PC-9 (cell line): Measurements from ENCODE around the gene RCBTB1.

Source experiments
- EZH2 ChIP-seq: fragments of 200-600 bp; sonication (generic); IDR thresholded peaks from 2 replicates; pipeline ENCODE4 v1.8.0; 2017; ENCODE audit warnings: antibody characterized with exemption, low read depth
- TF ChIP-seq, protein P1 (sequence below): fragments of 200-600 bp; sonication (generic); conservative IDR thresholded peaks from 2 replicates; pipeline ENCODE4 v1.6.1; 2017; ENCODE audit warnings: mixed run types, antibody characterized with exemption, mild to moderate bottlenecking, moderate library complexity

DNA sequence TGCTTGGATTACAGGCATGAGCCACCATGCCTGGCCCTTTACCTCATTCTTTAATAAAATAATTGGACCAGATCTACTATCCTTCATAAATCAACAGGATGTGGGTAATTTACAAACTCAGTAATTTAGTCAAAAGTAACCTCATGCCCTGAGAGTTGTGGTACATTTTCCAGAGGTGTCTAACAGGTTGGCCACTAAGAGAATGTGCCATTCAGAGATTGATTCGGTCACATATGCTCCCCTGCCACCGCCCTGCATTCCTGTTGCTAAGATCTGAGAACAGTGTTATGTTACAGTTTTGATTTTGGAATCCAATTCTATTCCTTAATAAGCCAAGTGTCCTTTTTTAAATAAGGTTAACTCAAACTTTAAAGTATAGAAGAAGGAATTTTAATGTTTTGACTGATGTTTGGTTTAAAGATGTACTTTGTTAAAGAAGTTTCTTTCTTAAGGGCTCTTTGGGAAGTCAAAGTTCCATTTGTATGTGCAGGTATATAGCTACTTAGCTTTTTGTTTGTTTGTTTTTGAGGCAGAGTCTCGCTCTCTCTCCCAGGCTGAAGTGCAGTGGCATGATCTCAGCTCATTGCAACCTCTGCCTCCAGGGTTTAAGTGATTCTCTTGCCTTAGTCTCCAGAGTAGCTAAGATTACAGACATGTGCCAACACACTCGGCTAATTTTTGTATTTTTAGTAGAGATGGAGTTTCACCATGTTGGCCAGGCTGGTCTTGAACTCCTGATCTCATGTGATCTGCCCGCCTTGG, 60.4 kb downstream of the RCBTB1 start:
- TF ChIP-seq, protein P1, sequence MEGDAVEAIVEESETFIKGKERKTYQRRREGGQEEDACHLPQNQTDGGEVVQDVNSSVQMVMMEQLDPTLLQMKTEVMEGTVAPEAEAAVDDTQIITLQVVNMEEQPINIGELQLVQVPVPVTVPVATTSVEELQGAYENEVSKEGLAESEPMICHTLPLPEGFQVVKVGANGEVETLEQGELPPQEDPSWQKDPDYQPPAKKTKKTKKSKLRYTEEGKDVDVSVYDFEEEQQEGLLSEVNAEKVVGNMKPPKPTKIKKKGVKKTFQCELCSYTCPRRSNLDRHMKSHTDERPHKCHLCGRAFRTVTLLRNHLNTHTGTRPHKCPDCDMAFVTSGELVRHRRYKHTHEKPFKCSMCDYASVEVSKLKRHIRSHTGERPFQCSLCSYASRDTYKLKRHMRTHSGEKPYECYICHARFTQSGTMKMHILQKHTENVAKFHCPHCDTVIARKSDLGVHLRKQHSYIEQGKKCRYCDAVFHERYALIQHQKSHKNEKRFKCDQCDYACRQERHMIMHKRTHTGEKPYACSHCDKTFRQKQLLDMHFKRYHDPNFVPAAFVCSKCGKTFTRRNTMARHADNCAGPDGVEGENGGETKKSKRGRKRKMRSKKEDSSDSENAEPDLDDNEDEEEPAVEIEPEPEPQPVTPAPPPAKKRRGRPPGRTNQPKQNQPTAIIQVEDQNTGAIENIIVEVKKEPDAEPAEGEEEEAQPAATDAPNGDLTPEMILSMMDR: no peak
- no peak for TF ChIP-seq EZH2
